OCI-LY3 (cell line): Measurements from ENCODE around the gene DBNDD1.

Source experiments
- CTCF ChIP-seq: fragments of 200-600, 300-600 bp; sonication (generic); IDR thresholded peaks from 2 replicates; pipeline ENCODE4 v1.5.1; 2014; ENCODE audit warnings: antibody characterized with exemption, low read length, low read depth
- EZH2phosphoT487 ChIP-seq: fragments of 200-600 bp; shearing (Covaris generic); IDR thresholded peaks from 2 replicates; pipeline ENCODE4 v1.6.1; 2018; ENCODE audit warnings: antibody characterized with exemption, mixed run types, low read depth

DNA sequence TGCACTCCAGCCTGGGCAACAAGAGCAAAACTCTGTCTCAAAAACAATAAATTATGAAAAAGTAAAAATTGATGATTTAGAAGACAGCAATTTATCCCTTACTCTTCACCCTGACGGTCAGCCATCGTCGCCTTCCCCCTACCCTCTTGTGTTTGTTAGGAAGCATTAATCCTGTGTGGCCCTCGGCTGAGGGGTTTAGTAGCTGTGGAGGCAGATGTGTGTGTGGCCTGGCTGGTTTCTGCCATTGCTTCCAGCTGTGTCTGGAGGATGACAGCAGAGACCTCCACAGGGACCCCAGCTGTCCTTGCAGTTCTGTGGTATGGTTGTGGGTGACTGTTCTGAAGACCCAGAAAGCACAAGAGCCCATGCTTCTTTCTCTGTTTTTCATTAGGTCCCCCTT lies 25.9 kb downstream of the DBNDD1 start:
- TF ChIP-seq CTCF: no peak
- TF ChIP-seq EZH2phosphoT487: no peak
